ENCODE data around the gene VTI1A.
A peak's percentile ranks its signal among the peaks of the same experiment; 100 is the strongest.

VTI1A gene

GRCh38 chr10:112766636-112767035 is 319.6 kb downstream of the VTI1A start:
- DNase-seq, result no peak

- peak; percentile 33 for DNase-seq
Measured at GRCh38 chr10:112767156-112767555, 320.1 kb downstream of the VTI1A start.

GRCh38 chr10:112768121-112768520 is 321.1 kb downstream of the VTI1A start:
- DNase-seq, result no peak

- DNase-seq, result no peak
Measured at GRCh38 chr10:112769081-112769480, 322.1 kb downstream of the VTI1A start.

GRCh38 chr10:112769611-112770370 is 322.8 kb downstream of the VTI1A start:
- DNase-seq, result no peak

GRCh38 chr10:112771733-112772132 is 324.7 kb downstream of the VTI1A start:
- DNase-seq, result no peak

GRCh38 chr10:112773783-112774182 is 326.8 kb downstream of the VTI1A start:
- DNase-seq, result no peak

GRCh38 chr10:112774210-112774609 is 327.2 kb downstream of the VTI1A start:
- DNase-seq, result no peak

GRCh38 chr10:112774798-112775197 is 327.8 kb downstream of the VTI1A start:
- no peak for DNase-seq

GRCh38 chr10:112775381-112775780 is 328.4 kb downstream of the VTI1A start:
- no peak for DNase-seq

- peak; percentile 40 for DNase-seq
Measured at GRCh38 chr10:112775892-112776674, 329.1 kb downstream of the VTI1A start.

- DNase-seq, result no peak
Measured at GRCh38 chr10:112778579-112778978, 331.6 kb downstream of the VTI1A start.

- DNase-seq, result no peak
Measured at GRCh38 chr10:112779025-112779770, 332.2 kb downstream of the VTI1A start.

- DNase-seq, result no peak
Measured at GRCh38 chr10:112782200-112782907, 335.3 kb downstream of the VTI1A start.

- DNase-seq, result peak; percentile 68
Measured at GRCh38 chr10:112783351-112784021, 336.5 kb downstream of the VTI1A start.

- peak; percentile 78 for DNase-seq
Measured at GRCh38 chr10:112784022-112784461, 337.0 kb downstream of the VTI1A start.

- no peak for DNase-seq
Measured at GRCh38 chr10:112785089-112785488, 338.1 kb downstream of the VTI1A start.

GRCh38 chr10:112789248-112789647 is 342.2 kb downstream of the VTI1A start:
- no peak for DNase-seq

- no peak for DNase-seq
Measured at GRCh38 chr10:112790030-112790429, 343.0 kb downstream of the VTI1A start.

GRCh38 chr10:112790921-112791320 is 343.9 kb downstream of the VTI1A start:
- no peak for DNase-seq

GRCh38 chr10:112791447-112791846 is 344.4 kb downstream of the VTI1A start:
- no peak for DNase-seq
